ENCODE results near the gene KCTD11. TPM values are rescaled to one million over a fixed set of nuclear protein-coding genes. Genes with fewer than 3 reads are reported as not detected.

KCTD11 gene
- 4.5 TPM for total RNA-seq

GRCh38 chr17:7351665-7352502, at the start of gene KCTD11:
TSS of gene KCTD11 (plus strand) at chr17:7352162.

GRCh38 chr17:7306911-7307685, 44.9 kb upstream of the KCTD11 start, which contains the start of gene EIF5A:
TSS of gene EIF5A (plus strand) at chr17:7307628. CDS start at chr17:7309636, 2,008 bp downstream.

GRCh38 chr17:7314719-7315569, 37.0 kb upstream of the KCTD11 start, which contains the start of gene GPS2:
TSS of gene GPS2 (minus strand) at chr17:7315360. CDS start at chr17:7315052, 308 bp downstream.

GRCh38 chr17:7328840-7329373, 23.1 kb upstream of the KCTD11 start, which contains the start of gene NEURL4:
TSS of gene NEURL4 (minus strand) at chr17:7329335. CDS start at chr17:7329312, 23 bp downstream.

GRCh38 chr17:7336240-7337175, 15.5 kb upstream of the KCTD11 start, which contains the start of gene ACAP1:
TSS of gene ACAP1 (plus strand) at chr17:7336529. CDS start at chr17:7336735, 206 bp downstream.

DNA sequence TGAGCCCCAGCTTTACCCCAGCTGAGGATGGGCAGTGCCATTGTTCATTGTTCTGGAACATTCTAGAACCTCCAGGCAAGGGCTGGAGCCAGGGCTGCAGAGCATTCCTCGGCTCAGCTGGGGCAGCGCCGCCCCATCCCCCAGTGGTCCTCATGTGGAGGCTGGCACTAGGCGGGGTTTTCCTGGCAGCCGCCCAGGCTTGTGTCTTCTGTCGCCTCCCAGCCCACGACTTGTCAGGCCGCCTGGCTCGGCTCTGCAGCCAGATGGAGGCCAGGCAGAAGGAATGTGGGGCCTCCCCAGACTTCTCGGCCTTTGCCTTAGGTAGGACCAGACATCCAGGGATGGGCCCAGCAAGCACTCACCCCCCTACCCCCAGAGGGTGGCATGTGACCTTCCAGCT, 3.1 kb downstream of the KCTD11 start, which contains the start of gene TMEM95:
TSS of gene TMEM95 (plus strand) at position 104 of the 400 bp plus-strand sequence. CDS start at position 153, 49 bp downstream.

GRCh38 chr17:7380855-7381683, 29.1 kb downstream of the KCTD11 start, which contains the start of gene TNK1:
TSS of gene TNK1 (plus strand) at chr17:7381089. CDS start at chr17:7382927, 1,838 bp downstream.

DNA sequence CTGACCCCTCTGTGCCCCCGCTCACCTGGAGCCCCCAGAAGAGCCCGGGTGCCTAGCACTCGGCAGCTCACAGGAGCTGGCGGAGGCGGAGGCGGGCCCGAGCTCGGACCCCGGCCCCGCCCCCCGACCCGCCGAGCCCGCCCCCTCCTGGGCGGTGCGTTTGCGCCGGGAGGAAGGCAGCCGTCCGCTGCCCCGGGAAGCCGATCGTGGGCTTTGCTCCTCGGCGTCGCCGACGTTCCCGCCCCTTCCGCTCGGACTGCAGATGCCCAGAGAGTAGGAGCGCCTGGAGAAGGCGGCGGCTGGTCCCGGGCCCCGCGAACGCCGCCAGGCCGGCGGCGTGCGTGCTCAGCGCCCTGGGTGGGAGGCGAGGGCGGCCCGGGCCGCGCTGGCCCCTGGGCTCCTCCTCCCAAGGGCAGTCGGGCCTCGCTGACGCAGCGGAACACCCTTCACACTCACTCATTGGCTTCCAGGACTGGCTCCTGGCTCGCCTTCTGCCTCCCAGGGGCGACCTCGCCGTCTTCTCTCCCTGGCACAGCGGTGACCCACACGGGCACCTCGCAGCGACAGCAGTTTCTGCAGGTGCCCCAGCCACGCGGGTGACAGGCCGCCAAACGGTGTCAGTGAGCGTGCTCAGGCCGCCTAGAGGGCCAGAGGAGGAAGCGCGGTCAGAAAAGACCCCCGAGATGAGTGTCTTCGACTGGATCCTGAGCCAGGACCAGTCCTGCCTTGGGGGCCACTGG, 42.7 kb downstream of the KCTD11 start, which contains the start of gene PLSCR3:
TSS of gene PLSCR3 (minus strand) at position 74 of the 740 bp plus-strand sequence. CDS start 415 bp downstream, outside the sequence.

DNA sequence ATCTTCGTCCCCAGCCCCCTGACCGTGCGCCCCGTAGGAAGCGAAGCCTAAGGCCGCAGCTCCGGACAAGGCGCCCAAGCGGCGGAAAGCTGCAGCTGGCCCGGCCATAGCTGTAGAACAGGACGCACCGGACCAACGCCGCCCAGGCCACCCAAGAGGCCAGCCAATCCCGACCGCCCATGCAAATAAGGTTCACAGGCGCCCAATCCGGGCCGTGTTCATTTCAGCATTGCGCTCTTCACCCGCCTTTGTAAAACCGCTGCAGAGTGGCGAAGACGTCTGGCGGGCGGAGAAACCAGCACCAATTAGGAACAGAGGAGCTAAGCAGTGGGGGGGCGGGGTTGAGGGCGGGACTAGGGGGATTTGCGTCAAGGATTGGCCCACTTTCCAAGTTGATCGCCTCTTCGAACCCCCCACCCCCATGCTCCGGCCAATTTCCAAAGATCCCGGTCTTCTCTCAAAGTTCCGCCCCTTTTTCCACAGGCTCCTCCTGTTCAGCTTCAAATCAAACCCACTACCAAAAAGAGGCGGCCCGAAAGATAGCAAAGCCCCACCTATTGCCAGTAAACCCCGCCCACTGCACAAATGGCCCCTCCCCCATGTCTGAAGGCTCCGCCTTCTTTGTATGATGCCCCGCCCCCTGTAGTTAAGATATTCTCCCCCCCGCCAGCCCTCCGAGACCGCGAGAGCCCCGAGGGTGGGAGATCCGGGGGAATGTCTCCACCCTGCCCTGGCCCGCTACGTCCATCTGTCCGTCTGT, 52.2 kb downstream of the KCTD11 start, which contains the start of gene TMEM256:
TSS of gene TMEM256 (minus strand) at position 121 of the 760 bp plus-strand sequence. CDS start at position 108, 13 bp downstream.

Other genes starting within 250 kb of the KCTD11 start
- gene ASGR2, start 237.3 kb upstream of the KCTD11 start, total RNA-seq = 0.33 TPM
- gene ASGR1, start 172.8 kb upstream of the KCTD11 start, total RNA-seq = 5.7 TPM
- gene DLG4, start 132.3 kb upstream of the KCTD11 start, total RNA-seq = 194 TPM
- 281 TPM for gene ACADVL, start 132.2 kb upstream of the KCTD11 start, total RNA-seq
- 103 TPM for gene DVL2, start 117.6 kb upstream of the KCTD11 start, total RNA-seq
- 27.5 TPM for gene PHF23, start 112.7 kb upstream of the KCTD11 start, total RNA-seq
- gene GABARAP, start 109.7 kb upstream of the KCTD11 start, total RNA-seq = 310 TPM
- gene CTDNEP1, start 100.4 kb upstream of the KCTD11 start, total RNA-seq = 74.5 TPM
- gene ELP5, start 99.9 kb upstream of the KCTD11 start, total RNA-seq = 39.5 TPM
- 14.3 TPM for gene CLDN7, start 89.7 kb upstream of the KCTD11 start, total RNA-seq
- 5.4 TPM for gene SLC2A4, start 70.4 kb upstream of the KCTD11 start, total RNA-seq
- 1.3 TPM for gene YBX2, start 57.5 kb upstream of the KCTD11 start, total RNA-seq
- gene EIF5A, start 44.5 kb upstream of the KCTD11 start, total RNA-seq = 138 TPM
- 43.4 TPM for gene GPS2, start 36.8 kb upstream of the KCTD11 start, total RNA-seq
- 38.8 TPM for gene NEURL4, start 22.8 kb upstream of the KCTD11 start, total RNA-seq
- gene ACAP1, start 15.6 kb upstream of the KCTD11 start, total RNA-seq = 6.2 TPM
- gene TMEM95, start 3.0 kb downstream of the KCTD11 start, total RNA-seq = not detected
- gene TNK1, start 28.9 kb downstream of the KCTD11 start, total RNA-seq = 2.4 TPM
- gene PLSCR3, start 42.4 kb downstream of the KCTD11 start, total RNA-seq = 12.8 TPM
- gene TMEM256, start 51.9 kb downstream of the KCTD11 start, total RNA-seq = 27.9 TPM
- gene NLGN2, start 55.7 kb downstream of the KCTD11 start, total RNA-seq = 36.2 TPM
- not detected for gene SPEM1, start 68.2 kb downstream of the KCTD11 start, total RNA-seq
- not detected for gene SPEM2, start 73.5 kb downstream of the KCTD11 start, total RNA-seq
- gene SPEM3, start 76.7 kb downstream of the KCTD11 start, total RNA-seq = not detected
- gene TMEM102, start 83.3 kb downstream of the KCTD11 start, total RNA-seq = 1.0 TPM
- 7.1 TPM for gene FGF11, start 87.3 kb downstream of the KCTD11 start, total RNA-seq
- 17.8 TPM for gene CHRNB1, start 92.9 kb downstream of the KCTD11 start, total RNA-seq
- 35.8 TPM for gene ZBTB4, start 127.5 kb downstream of the KCTD11 start, total RNA-seq
- gene SLC35G6, start 129.3 kb downstream of the KCTD11 start, total RNA-seq = not detected
- gene POLR2A, start 132.2 kb downstream of the KCTD11 start, total RNA-seq = 114 TPM
- gene TNFSF12, start 196.9 kb downstream of the KCTD11 start, total RNA-seq = 16.2 TPM
- gene TNFSF13, start 206.6 kb downstream of the KCTD11 start, total RNA-seq = 7.6 TPM
- gene SENP3, start 209.8 kb downstream of the KCTD11 start, total RNA-seq = 54.2 TPM
- gene CD68, start 227.5 kb downstream of the KCTD11 start, total RNA-seq = 5.9 TPM
- 68.1 TPM for gene MPDU1, start 231.7 kb downstream of the KCTD11 start, total RNA-seq
- gene SOX15, start 237.9 kb downstream of the KCTD11 start, total RNA-seq = 3.2 TPM